HG02642 (cell line): Measurements from ENCODE around the gene CD247.

Source experiments
- ATAC-seq: cut with Tn5 transposase; IDR thresholded peaks from one replicate; pipeline ENCODE4 v1.9.1; 2021; ENCODE audit warnings: mild to moderate bottlenecking; ENCODE audit not compliant: unreplicated experiment, poor library complexity

The CD247 gene

GRCh38 chr1:167542109-167543032 lies 24.0 kb upstream of the CD247 start:
- ATAC-seq: no peak

GRCh38 chr1:167541610-167542009 lies 23.3 kb upstream of the CD247 start:
- no peak for ATAC-seq

GRCh38 chr1:167541003-167541402 lies 22.7 kb upstream of the CD247 start:
- ATAC-seq: no peak

DNA sequence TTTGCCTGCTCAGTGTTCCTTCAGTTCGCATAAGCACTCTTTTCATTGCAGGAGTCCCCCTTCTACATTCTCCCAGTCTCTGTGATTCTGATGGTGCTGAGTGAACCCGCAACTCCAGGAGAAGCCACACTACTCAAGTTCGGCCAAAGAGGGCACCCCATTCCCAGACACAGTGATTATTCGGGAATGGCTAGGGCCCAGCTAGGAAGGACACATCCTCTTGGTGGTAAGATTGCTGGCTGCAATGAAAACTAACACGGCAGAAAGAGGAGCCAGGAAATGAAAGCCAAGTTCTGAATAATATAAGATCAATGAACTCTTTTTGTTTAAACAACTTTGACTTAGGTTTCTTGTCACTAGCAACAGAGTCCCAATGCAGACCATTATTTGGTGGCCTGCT lies 20.3 kb upstream of the CD247 start:
- ATAC-seq: no peak

DNA sequence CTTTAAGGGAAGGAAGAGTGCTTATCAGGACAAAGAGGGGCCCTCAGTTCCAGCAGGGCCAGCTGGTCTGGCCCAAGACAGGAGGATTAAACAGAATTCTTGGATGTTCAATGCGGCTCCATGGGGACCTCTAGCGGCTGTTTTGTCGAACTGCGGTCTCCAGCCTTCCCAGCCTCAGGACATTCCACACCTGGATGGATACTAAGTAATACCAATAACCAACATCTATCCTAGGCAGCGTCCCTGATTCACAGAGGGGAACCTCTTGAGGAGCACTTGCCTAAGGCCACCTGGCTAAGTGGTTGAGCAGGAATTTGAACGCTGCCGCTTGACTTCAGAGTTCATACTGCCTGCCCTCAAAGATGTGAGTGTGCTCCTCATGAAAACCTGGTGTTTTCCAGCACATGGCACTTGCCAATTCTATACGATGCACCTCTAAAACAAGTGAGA lies 15.5 kb upstream of the CD247 start:
- ATAC-seq: peak; percentile 65

- ATAC-seq: no peak
Observed at GRCh38 chr1:167532964-167533824, 14.9 kb upstream of the CD247 start.

DNA sequence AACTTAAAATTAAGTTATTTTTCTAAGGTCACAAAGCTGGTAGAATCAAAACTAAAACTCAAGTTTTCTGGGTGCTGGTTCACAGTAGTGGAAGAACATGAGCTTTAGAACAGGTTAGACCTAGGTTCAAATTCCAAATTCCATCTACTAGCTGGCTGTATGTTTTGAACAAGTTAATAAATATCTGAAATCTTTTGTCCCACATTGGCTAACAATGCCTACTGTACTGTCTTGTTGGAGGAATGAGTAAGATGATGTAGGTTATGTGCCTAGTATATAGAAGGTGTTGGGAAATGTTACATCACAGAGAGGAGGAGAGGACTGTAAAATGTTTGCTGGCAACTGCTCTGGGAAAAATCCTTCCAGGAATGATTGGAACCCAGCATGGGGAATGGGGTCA lies 14.0 kb upstream of the CD247 start:
- ATAC-seq: no peak

GRCh38 chr1:167529829-167530474 lies 11.6 kb upstream of the CD247 start:
- no peak for ATAC-seq

GRCh38 chr1:167528057-167528728 lies 9.9 kb upstream of the CD247 start:
- no peak for ATAC-seq

DNA sequence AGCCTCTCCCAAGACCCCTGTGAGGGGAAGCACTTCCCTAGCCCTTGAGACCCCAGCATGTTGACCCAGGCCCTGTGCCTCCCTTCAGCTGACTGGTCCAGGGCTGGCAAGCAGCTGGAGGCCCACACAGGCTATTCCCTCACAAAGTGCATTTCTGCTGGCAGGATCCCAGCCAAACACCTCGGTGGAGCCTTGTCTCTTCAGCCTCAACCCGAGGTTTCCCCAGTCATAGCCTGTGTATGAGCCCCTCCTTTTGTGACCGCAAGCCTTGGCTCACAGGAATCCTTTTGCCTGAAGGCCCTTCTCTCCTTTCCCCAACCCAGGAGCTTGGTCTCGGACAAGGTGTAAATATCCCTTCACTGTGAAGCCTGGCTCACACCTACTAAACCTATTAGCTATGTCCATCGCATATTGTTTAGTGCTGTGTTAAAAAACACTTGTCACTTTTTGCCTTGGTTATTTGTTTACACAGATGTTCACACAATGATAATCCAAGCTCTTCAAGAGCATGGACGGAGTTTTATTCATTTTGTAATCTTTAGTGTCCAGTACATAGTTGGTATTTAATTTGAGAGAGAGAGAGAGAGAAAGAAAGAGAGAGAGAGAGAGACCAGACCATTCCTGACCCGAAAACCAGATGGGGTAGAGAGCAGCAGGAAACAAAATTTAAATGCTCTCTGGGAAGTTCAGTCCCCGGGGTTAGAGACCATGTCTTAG lies 8.5 kb upstream of the CD247 start:
- no peak for ATAC-seq

DNA sequence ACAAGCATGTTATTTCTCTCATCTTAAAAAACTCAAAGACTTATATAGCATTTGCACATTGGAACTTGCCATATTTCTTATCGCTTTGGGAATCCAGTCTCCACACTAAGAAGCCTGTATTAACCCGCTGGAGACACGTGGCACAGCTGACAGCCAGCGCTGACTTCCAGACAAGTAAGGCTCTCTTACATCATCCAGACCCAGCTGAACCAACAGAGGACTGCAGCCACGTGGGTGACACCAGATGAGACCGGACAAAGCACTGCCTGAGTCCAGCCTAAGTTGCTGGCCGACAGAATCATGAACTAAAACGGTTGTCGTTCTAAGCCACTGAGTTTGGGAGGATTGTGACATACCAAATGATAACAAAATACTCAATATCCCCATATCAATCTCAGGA lies 6.3 kb upstream of the CD247 start:
- no peak for ATAC-seq

GRCh38 chr1:167522246-167522645 lies 3.9 kb upstream of the CD247 start:
- ATAC-seq: no peak

DNA sequence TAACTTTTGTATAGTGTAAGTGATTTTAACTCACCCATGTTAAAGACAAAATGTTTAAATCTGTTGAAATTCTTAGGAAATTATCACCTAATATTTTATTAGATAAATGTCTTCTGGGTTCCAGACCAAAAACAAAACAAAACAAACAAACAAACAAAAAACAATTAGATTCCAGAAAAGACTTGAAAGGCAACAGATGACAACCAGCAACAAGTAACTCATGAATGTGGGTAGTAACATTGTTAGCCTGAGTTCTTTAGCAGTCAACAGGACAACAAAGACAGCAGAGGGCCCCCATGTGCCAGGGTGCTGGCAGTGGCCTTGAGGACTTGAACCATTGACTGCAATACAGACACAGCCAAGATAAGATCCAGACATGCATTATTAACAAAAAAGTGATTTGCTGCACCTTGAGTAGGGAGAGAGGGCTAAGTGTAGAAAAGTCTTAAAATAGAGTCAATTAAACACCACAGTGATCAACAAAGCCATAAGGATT lies 2.4 kb upstream of the CD247 start:
- ATAC-seq: no peak

DNA sequence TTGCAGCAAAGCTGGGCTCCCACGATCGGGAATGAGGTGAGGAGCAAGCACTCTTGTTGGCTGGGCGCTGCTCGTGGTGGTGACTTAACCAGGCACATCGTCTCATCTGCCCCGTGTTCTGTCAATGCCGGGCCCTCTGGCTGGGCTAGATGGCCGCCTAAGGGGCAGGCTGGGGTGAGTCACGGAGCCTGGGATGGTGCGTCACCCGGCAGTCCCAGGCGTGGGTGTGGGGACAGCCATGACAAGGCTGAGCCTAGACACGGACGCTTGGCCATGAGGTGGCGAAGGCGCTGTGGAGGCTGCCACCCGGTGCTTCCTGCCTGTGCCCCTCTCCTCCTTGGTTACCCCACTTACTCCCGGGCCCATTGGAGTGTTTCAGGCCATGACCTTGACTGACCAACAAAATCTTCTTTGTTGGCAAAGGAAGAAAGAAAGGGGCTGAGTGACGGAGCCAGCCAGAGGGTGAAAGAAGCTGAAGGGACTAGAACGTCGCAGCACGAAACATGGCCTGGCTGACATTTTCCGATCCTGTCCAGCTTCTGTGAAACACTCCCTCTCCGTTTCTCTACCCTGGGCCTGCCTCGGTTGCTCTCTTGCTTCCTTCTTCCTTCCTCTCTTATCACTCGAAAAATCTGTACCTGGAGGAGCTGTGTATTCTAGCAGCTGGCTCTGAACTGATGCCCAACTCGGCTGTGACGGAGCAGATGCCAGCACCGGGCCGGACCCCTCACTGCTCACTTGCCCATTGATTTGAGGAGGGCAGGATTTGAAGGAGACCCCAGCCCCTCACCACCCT lies 596 bp downstream of the CD247 start:
- ATAC-seq: no peak

- ATAC-seq: no peak
Observed at GRCh38 chr1:167516404-167517388, 1.6 kb downstream of the CD247 start.

- no peak for ATAC-seq
Observed at GRCh38 chr1:167515893-167516321, 2.4 kb downstream of the CD247 start.

- no peak for ATAC-seq
Observed at GRCh38 chr1:167515461-167515860, 2.9 kb downstream of the CD247 start.
